Small intestine (tissue), 7 donors: ENCODE data around the gene ARFGEF3. TPM values are rescaled to one million over a fixed set of nuclear protein-coding genes. Genes with fewer than 3 reads are reported as not detected.

Experiments
- DNase-seq, 2 donors: peaks; one replicate each; pipeline versions ENCODE4 v3.0.0 to v3.0.0-alpha.2; 2013
- FAIRE-seq: peaks from 2 replicates; lab custom pipeline; 2012; peaks lifted over from hg19 to GRCh38; lab: Jason Lieb, UNC
- H3K27ac ChIP-seq, 3 donors: one replicate each; pipeline ENCODE4 v1.5.1; 2013; ENCODE audit warnings: low read length in 2 of 3, mild to moderate bottlenecking in 2 of 3, control low read depth in 1 of 3, inconsistent platforms in 1 of 3, low read depth in 1 of 3, moderate library complexity in 1 of 3
- H3K27me3 ChIP-seq, 3 donors: one replicate each; pipeline ENCODE4 v1.6.1; 2013; ENCODE audit warnings: low read length in 3 of 3, inconsistent platforms in 1 of 3; ENCODE audit not compliant: control insufficient read depth in 3 of 3, insufficient read depth in 3 of 3
- H3K36me3 ChIP-seq, 3 donors: one replicate each; pipeline ENCODE4 v1.6.1; 2013; ENCODE audit warnings: low read length in 3 of 3, inconsistent platforms in 1 of 3, low read depth in 1 of 3, mild to moderate bottlenecking in 1 of 3, moderate library complexity in 1 of 3; ENCODE audit not compliant: control insufficient read depth in 3 of 3, insufficient read depth in 2 of 3
- H3K4me1 ChIP-seq, 3 donors: one replicate each; pipeline ENCODE4 v1.6.1; 2013; ENCODE audit warnings: low read length in 2 of 3, inconsistent platforms in 1 of 3, low read depth in 1 of 3, mild to moderate bottlenecking in 1 of 3, moderate library complexity in 1 of 3; ENCODE audit not compliant: control insufficient read depth in 3 of 3, insufficient read depth in 2 of 3
- H3K4me3 ChIP-seq, 3 donors: one replicate each; pipeline ENCODE4 v1.5.1; 2013; ENCODE audit warnings: low read length in 3 of 3, control low read depth in 1 of 3, inconsistent platforms in 1 of 3, low read depth in 1 of 3, mild to moderate bottlenecking in 1 of 3, moderate library complexity in 1 of 3
- H3K9me3 ChIP-seq, 2 donors: one replicate each; pipeline ENCODE4 v1.6.1; 2013; ENCODE audit warnings: low read depth in 1 of 2, low read length in 1 of 2; ENCODE audit not compliant: control insufficient read depth in 2 of 2, insufficient read depth in 1 of 2
- WGBS, 3 donors: extraction: QIAGEN DNeasy Blood & Tissue Kit; methylation state at CpG; one replicate each; pipeline ENCODE4 v1.1.7; 2013; 5-methylcytosine and 5-hydroxymethylcytosine counted together
- polyA plus RNA-seq, 4 donors: library from polyadenylated mRNA; stranded (reverse) in 3 of 4; unstranded in 1 of 4; fragments of 200-250 nt in 3 of 4; fragments of 120-200 nt in 1 of 4; gene quantifications; one replicate each; pipeline versions ENCODE4 v1.2.1 to v1.2.3, GENCODE V29; 2013
- donor health status: healthy with polysubstance abuse.
- donor health status: control.
- donor health status: control.
- donor health status: Bipolar disorder and iron deficiency.
- donor health status: healthy.

The ARFGEF3 gene
- polyA plus RNA-seq, 4 donors, result 0.27 to 6.2 (median 2.9) TPM

GRCh38 chr6:138242987-138243592, 81.4 kb downstream of the ARFGEF3 start:
- Histone ChIP-seq H3K9me3 (no peaks in the 10 kb centered on the region), H3K4me3 (no peak overlapping the region), H3K27me3 (no peaks in the 10 kb centered on the region), H3K4me1 (no peaks in the 10 kb centered on the region), H3K27ac (no peak overlapping the region), H3K36me3 (no peaks in the 10 kb centered on the region)
- DNase-seq, result peak in 1 of 2 donors; percentile 23
- 71 to 86% (median 83%) methylated on average over 4 of the region's 4 CpGs for WGBS, 3 donors
- FAIRE-seq, result no peak

DNA sequence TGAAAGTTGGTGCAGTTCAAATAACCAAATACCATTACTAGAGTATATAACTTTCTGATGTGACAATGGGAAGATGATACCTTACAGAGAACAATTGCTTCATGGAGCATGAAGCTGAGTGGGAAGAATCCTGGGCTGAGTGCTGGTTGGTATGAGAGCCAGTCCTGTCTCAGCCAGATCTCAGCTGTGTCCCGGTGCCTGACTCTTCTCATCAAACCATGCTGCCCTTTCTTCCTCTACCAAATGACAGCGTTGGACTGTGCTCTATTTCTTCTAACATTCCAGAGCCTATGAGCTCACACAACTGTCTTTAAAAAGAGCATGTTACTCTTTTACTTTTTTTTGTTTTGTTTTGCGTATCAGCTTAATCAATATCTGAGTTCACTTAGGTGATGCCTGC, 84.0 kb downstream of the ARFGEF3 start:
- Histone ChIP-seq H3K27me3 (no peaks in the 10 kb centered on the region), H3K4me1 (no peaks in the 10 kb centered on the region), H3K27ac (no peak overlapping the region), H3K36me3 (no peaks in the 10 kb centered on the region), H3K9me3 (no peaks in the 10 kb centered on the region), H3K4me3 (no peak overlapping the region)
- FAIRE-seq, result no peak
- 84 to 90% (median 85%) methylated on average over 3 of the region's 3 CpGs for WGBS, 3 donors
- DNase-seq, result no peak

GRCh38 chr6:138246650-138247440, 85.1 kb downstream of the ARFGEF3 start:
- Histone ChIP-seq H3K4me3 (no peak overlapping the region), H3K27ac (no peak overlapping the region), H3K36me3 (no peaks in the 10 kb centered on the region), H3K9me3 (no peaks in the 10 kb centered on the region), H3K4me1 (no peaks in the 10 kb centered on the region), H3K27me3 (no peaks in the 10 kb centered on the region)
- no peak for DNase-seq
- 88 to 94% (median 92%) methylated on average over 3 of the region's 3 CpGs for WGBS, 3 donors
- FAIRE-seq, result no peak

DNA sequence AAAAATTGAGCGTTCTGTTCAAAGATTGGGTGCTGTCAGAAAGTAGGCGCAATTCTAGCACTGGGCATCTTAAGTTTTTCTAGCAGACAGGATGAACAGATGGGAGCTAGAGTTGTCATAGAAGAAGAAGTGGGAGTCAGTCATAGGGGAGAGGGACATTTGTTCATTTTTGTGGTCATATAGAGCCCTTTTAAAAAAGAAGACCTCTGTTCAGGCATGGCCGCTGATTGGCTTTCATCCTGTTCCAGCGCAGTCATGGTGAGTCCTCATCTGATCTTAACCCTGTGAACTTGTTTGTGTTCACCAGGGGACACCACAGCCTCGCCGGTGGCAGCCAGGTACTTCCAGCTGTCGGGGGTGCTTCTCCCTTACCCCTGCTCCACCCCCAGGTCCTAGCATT, 86.3 kb downstream of the ARFGEF3 start:
- Histone ChIP-seq H3K9me3 (no peaks in the 10 kb centered on the region), H3K4me3 (no peak overlapping the region), H3K4me1 (no peaks in the 10 kb centered on the region), H3K36me3 (no peaks in the 10 kb centered on the region), H3K27me3 (no peaks in the 10 kb centered on the region), H3K27ac (no peak overlapping the region)
- no peak for FAIRE-seq
- WGBS, 3 donors, result 86 to 97% (median 90%) methylated on average over 7 of the region's 7 CpGs
- DNase-seq, result no peak

DNA sequence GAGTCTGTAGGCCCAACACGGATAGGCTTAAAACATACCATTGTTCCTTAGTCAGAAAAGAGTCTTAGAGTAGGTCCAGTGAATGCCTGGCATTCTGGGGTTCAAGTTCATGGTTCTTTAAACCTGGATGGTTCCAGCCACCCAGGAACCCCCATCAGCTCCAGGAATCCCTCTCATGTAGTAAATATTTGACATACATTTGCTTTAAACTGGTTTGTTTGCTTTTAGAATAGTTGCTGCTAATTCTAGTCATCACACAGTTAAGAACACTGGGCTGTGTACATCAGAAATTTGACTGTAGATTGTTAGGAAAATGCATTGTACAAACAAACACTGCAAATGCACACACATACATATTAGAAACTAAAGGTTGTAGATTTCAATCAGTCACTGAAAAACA, 87.1 kb downstream of the ARFGEF3 start:
- H3K27ac ChIP-seq, result no peak overlapping the region
- H3K4me1 ChIP-seq, result no peaks in the 10 kb centered on the region
- H3K27me3 ChIP-seq, result no peaks in the 10 kb centered on the region
- 78 to 88% (median 81%) methylated on average over 1 of the region's 1 CpG for WGBS, 3 donors
- no peaks in the 10 kb centered on the region for H3K36me3 ChIP-seq
- DNase-seq (no peak), FAIRE-seq (no peak)
- no peak overlapping the region for H3K4me3 ChIP-seq
- H3K9me3 ChIP-seq, result no peaks in the 10 kb centered on the region

GRCh38 chr6:138250053-138250452, 88.3 kb downstream of the ARFGEF3 start:
- Histone ChIP-seq H3K27ac (no peak overlapping the region), H3K4me3 (no peak overlapping the region)
- no peak for FAIRE-seq

DNA sequence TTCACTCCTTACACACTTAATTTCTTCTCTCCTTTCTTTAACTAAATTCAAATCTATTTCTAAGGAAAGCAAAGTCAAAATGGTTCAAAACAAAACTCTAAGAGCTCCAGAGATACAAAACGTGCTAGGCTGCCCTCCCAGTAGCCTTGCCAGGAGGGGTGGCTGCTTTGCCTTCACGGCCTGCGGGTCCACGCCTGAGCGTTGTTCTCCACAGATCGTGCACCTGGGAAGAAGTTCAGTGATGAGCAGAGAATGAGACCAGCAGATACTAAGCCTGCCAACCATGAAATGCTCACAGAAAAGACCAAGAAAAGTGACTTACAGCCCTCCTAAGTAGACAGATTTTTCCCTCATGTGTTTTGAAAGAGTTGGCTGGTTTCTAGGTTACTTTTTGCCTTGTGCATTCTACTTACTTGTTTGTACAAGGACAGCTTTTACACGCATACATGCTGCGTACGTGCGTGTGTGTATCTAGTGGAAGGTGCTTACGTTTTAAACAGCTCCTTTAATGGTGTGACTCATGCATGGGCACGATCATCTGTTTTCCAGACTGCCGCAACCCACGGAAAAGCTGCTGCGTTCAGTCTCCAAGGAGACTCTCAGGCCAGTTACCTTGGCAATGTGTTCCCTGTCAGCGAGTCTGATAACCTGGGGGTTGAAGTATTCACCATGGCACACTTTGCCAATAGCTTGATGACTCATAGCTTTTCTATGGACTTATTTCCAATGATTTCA, 88.9 kb downstream of the ARFGEF3 start:
- 82 to 86% (median 84%) methylated on average over 16 of the region's 16 CpGs for WGBS, 3 donors
- no peak for FAIRE-seq
- peak overlapping the region in 1 of 3 donors; percentile 15 for H3K27ac ChIP-seq

More at GRCh38 chr6:138250053-138250452, 88.3 kb downstream of the ARFGEF3 start:
- Histone ChIP-seq H3K36me3 (no peaks in the 10 kb centered on the region), H3K9me3 (no peaks in the 10 kb centered on the region), H3K4me1 (no peaks in the 10 kb centered on the region), H3K27me3 (no peaks in the 10 kb centered on the region)
- WGBS, 3 donors, result 94 to 97% (median 97%) methylated on average over 4 of the region's 4 CpGs
- DNase-seq, result no peak

DNA sequence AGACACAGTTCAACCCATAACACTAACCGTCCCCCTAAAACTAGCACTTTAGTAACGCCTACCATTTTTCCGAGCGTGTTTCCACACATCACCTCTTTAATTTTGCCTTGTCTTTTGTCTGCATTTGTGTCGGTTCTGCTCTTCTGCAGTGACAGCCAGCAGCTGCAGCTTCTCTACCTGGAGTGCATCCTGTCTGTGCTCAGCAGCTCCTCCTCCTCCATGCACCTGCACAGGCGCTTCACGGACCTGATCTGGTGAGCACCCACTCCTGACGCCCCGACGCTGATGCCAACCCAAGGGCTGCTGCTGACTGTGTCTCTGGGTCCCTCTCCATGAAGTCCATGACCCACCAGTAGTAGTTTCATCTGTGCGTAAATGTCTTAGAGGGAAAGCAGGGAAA, 92.0 kb downstream of the ARFGEF3 start:
- 91 to 95% (median 92%) methylated on average over 11 of the region's 11 CpGs for WGBS, 3 donors
- H3K27ac ChIP-seq, result no peak overlapping the region
- peaks cover 0 to 5% (median 0%) of the 10 kb centered on the region in 3 donors for H3K36me3 ChIP-seq
- no peak for FAIRE-seq
- H3K4me3 ChIP-seq, result no peak overlapping the region
- no peaks in the 10 kb centered on the region for H3K4me1 ChIP-seq
- no peaks in the 10 kb centered on the region for H3K9me3 ChIP-seq
- H3K27me3 ChIP-seq, result no peaks in the 10 kb centered on the region
- no peak for DNase-seq

More for the DNA sequence above, 88.9 kb downstream of the ARFGEF3 start:
- Histone ChIP-seq H3K9me3 (no peaks in the 10 kb centered on the region), H3K4me3 (no peak overlapping the region), H3K36me3 (peaks cover 0 to 4% (median 0%) of the 10 kb centered on the region in 3 donors), H3K4me1 (no peaks in the 10 kb centered on the region), H3K27me3 (no peaks in the 10 kb centered on the region)
- peak in 1 of 2 donors; percentile 9 for DNase-seq
